Stimulated activated CD4-positive, alpha-beta T cell treated with anti-CD3 and anti-CD28 coated beads, TNF-alpha, amount 100 ng/mL, for 4 hours (primary cell): Measurements from ENCODE around the gene MAMLD1.
A peak's percentile ranks its signal among the peaks of the same experiment; 100 is the strongest.

Experiments used
- DNase-seq, 3 experiments: peaks; one replicate each; pipeline ENCODE4 v3.0.0-alpha.2; 2020; ENCODE audit warnings: low read depth in 3 of 3

The MAMLD1 gene

DNA sequence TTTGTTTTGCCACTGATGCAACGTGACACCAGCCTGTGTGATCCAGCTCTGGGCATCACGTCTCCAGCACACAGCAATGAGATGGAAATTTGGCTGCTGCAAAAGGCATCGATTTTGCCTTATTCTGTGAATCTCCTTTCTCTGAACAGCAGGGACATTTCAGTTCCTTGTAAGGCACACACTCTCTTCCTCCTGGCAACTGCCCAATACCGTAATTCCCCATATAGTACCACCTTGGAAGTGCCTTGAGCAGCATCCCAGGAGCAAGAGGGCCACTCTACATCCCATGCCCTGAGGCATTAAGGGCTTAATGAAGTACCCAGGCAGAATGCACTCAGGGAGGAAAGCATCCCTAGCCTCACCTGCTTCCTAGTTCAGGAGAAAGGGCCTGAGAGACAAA is 10.5 kb upstream of the MAMLD1 start:
- no peak for DNase-seq

DNA sequence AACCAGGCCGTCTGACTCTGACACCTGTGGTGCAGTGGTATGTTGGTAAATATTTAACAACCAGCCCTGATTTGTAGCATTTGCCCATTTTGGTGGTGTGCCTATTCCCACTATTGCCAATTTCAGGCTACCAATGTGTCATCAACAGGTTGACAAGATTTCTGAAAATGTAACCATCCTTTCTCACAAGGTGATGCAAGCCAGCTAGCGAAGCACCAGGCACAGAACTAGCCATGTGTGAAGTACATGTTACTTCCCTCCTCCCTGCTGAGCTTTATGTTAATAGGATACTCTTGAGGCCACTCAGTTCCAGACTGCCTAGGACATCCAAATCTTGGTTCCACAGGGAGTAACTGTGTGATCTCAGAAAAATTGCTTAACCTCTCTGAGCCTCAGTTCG is 7.2 kb upstream of the MAMLD1 start:
- no peak for DNase-seq

- DNase-seq = no peak
These were observed 5.3 kb upstream of the MAMLD1 start for GRCh38 chrX:150357790-150358189.

- DNase-seq = no peak
These were observed 4.5 kb upstream of the MAMLD1 start for GRCh38 chrX:150358651-150359050.

- DNase-seq = no peak
These were observed 2.8 kb upstream of the MAMLD1 start for GRCh38 chrX:150360331-150360730.

DNA sequence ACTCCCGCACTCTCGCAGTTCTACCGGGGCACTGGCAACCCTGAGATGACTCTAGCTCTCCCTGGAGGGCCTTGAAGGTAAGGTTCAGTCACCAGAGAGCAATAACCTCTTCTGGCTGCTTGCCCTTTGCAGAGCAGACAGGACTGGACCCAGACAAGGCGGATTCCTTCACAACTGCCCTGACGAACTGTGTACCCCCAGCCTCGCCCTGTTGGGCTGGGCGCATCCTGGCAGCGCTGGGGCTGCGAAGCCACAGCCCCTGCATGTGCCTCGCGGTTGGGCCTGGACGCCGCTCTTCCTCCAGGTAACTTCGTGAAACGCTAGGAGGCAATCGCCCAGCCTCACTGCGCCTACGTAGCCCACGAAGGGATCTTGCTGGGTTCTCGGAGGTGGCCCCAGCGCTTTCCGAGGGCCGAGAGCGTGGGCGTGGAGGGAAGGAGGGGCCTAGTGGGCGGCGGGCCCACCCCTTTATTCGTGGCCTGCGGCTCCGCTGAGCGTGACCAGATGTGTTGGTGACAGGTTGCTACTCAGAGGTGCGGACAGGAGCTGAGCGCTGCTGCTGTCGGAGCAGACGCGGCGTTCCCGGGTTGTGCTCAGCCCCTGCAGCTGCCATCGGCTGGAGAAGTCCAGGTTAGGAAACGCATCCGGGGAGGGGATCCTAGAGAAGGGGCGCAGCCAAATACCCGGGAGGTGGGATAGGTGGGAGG is 1.9 kb upstream of the MAMLD1 start:
- DNase-seq = no peak

DNA sequence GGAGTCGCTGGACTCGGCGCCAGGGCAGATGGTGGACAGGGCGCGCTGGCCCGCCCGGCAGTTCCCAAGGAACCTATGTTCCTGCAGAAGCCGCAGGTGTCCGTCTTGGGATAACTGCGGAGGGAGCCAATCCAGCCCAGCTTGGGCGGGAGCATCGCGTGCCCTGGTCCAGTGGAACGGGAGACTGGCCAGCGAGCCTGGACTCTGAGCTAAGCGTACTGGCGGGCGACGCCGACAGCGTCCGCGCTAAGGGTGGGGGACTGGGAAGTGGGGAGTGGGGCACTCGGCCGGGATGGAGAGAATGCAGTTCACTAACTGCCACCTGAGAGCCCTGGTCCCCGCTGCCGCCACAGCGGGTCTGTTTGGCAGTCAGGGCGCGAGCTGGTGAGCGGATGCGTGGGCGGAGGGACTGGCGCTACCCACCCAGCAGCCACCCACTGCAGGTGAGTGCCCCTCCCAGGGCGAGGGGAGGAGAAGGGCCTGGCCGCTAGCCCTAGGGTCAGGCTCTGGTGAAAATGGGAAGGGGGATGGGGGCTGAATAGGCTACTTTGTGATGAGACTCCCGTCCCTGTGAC is 1.3 kb upstream of the MAMLD1 start:
- DNase-seq = no peak

GRCh38 chrX:150363561-150364346 is 637 bp downstream of the MAMLD1 start:
- DNase-seq = no peak

GRCh38 chrX:150364347-150365050 is 1.4 kb downstream of the MAMLD1 start:
- DNase-seq = no peak

DNA sequence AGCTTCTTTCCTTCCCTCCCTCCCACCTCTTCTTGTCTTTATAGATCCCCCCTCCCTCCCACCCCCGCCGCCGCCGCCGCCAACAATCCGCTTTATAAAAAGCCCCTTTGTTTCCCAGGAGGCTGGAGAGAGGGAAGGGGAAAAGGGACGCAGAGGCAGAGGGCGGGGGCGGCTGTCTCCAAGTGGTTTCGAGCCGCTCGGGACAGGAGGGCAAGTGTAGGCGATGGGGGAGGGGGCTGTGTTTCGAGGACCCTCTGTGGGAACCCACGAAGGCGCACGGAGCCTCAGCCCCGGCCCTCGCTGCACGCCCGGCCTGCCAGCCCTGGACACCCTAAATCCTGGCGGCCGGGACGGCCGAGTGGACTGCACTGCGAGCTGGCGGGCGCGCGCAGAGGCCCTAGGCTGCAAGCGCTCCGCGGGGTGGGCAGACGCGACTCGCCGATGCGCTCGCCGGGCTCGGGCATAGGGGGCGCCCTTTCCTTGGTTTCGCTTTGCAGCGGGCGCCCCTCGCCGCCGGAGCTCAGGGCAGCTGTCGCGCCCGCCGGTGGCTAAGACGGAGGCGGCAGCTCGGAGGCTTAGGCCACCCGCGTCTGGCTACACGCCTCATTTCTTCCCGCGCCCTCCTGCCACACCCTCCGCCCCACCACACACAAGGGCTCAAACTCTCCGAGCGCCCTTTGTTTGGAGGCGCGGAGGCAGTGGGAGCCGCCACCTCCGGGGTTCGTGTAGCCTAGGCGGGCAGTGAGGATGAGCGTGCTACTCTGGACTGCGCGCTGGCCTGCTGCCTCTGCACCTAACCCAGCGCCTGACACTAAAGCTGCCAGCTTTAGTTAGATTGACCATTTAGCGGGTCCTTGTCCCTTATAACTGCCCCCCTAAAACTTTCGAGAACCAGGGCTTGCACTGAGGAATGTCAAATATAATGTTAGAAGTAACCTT is 2.2 kb downstream of the MAMLD1 start:
- peak in 1 of 3 experiments; percentile 41 for DNase-seq

DNA sequence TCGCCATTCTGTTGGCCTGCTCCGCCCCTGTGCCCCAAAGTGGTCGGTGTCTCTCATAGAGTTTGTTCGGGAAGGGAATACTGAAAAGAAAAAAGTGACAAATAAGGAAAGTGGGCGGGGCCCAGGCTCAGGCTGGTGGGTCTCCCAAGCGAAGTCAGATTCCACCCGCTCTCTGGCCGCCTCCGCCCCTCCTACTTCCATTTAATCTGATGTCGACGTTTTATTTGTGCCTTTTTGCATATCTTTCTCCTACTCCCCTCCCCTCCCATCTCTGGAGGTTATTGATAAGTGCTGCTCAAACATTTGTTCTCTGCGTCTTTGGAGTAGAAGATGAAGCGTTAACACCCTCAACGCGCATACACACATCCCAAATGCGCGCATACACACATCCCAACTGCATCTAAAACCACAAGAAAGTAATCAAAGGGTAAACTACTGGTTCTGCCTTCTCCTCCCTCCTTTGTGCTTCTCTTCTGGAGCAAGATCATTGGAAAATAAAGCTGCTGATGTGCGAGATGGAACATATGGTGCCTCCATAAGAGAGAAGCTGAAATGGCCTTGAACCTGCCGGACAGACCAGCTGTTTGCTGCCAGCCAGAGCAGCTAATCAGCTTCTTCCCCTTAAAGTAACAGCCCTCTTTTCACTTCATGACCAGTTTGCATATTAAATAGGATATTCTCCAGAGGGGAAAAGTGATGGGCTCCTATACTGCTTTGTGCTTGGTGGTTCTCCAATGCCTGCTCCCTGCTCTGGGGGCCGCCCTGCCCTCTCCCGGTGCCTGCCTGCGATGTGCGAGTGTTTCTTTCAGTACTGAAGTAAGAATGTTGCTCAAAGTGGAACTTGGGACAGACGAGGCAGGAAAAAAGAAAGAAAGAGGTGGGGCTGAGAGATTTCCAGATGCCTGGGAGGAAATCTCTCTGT is 3.1 kb downstream of the MAMLD1 start:
- no peak for DNase-seq

GRCh38 chrX:150366951-150367545 is 3.9 kb downstream of the MAMLD1 start:
- no peak for DNase-seq

GRCh38 chrX:150370589-150371312 is 7.6 kb downstream of the MAMLD1 start:
- DNase-seq = no peak

GRCh38 chrX:150371877-150372276 is 8.8 kb downstream of the MAMLD1 start:
- DNase-seq = no peak

DNA sequence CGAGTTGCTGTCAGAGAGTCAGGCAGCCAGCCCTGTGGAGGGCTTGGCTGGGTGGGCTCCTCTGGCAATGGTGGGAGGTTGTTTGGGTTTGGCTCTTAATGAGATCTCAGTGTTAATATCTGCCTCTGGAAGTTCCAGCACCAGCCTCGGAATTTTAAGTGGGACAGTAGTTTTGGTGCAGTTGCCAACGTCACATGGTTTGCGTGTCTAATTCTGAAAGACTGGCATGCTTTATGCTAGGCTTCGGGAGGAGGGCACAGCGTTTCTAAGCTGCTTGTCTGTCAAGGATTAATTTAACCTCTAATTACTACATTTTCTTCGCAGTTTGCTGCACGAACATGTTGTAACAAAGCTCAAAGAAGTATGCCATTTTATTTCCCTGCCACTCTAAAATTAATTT is 9.2 kb downstream of the MAMLD1 start:
- DNase-seq = no peak

DNA sequence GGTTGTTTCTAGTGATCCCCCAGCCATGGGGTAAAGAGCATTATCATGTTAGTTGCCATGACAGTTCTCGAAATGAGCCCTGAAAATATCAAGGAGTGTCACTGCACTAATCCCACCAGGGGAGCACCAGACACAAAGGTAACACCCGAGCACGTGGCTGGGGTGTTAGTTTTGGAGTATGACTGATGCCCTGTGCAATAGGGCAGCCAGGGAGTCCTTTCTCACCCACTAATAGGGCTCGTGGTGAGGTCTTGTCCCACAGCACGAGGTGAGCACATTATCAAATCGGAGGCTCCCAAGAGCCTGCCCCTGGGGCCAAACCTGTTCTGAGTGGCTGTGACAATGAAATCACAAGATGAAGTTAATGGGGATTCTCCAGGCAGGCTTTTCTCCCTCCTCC is 9.6 kb downstream of the MAMLD1 start:
- no peak for DNase-seq

DNA sequence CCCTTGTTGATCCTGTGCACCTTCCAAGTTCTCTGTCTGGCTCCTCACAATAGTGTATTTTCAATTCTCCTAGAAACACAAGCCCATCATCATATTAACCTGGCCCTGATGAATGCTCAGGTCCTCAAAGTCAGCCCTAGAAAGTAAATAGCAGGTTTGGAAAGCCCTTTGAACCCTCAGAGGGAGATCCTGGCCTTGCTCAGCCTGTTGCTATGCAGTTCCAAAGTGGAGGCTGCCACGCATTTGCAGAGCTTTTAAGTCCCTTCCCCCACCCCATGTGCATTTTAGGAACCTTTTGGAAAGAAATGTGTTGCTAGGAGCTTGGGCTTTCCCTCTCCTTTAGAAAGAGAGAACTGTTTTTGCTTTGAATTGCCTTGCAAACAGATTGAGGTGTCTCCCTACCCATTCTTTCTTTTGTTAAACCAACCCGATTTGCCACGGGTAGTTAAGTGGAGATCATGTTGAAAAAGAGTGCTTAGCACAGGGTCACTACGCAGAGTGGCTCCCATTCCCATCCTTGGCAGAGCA is 12.2 kb downstream of the MAMLD1 start:
- DNase-seq = no peak

DNA sequence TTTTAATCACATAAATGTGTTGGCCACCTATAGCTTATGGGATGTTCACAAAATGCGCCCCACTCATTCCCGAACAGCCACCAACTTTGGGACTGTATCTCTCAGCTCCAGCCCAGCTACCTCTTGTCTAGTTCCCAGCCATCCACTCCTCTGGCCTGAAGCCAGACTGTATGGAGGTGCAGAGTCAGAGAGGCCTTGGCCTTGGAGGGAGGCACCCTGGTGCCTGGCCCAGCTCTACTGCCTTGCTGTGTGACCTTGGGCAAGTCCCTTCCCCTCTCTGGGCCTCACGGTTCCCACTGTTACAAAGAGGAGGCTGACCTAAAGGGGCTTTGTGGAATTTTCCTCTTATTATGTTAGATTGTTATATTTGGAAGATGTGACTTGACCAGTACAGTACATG is 13.9 kb downstream of the MAMLD1 start:
- no peak for DNase-seq

- no peak for DNase-seq
These were observed 41.9 kb downstream of the MAMLD1 start for GRCh38 chrX:150405006-150405405.
